Heart left ventricle (tissue), 16 donors: Measurements from ENCODE around the gene ADAMTSL2. TPM values are rescaled to one million over a fixed set of nuclear protein-coding genes. Genes with fewer than 3 reads are reported as not detected.

Experiments
- ATAC-seq, 4 donors: fragments of 200-7000 bp; cut with Tn5 transposase; one replicate each; pipeline ENCODE4 v1.9.1; 2020 to 2022; ENCODE audit warnings: moderate library complexity in 4 of 4, mild to moderate bottlenecking in 3 of 4, moderate number of reproducible peaks in 1 of 4
- DNase-seq, 5 donors: peaks; one replicate each; pipeline ENCODE4 v3.0.0-alpha.2; 2020
- H3K27ac ChIP-seq, 12 donors: fragments of 200-600 bp; sonication (generic) in 4 of 12; one replicate each; pipeline versions ENCODE4 v1.5.0 to v1.8.0; 2016 to 2022; ENCODE audit warnings: mild to moderate bottlenecking in 2 of 12
- H3K27me3 ChIP-seq, 9 donors: fragments of 200-600 bp; sonication (generic) in 2 of 9; one replicate each; pipeline versions ENCODE4 v1.5.1 to v1.8.0; 2016 to 2022; ENCODE audit warnings: mild to moderate bottlenecking in 3 of 9
- H3K36me3 ChIP-seq, 9 donors: fragments of 200-600 bp; sonication (generic) in 2 of 9; one replicate each; pipeline versions ENCODE4 v1.5.0 to v1.8.0; 2018 to 2022; ENCODE audit warnings: mild to moderate bottlenecking in 2 of 9
- H3K4me1 ChIP-seq, 12 donors: fragments of 200-600 bp; sonication (generic) in 4 of 12; one replicate each; pipeline versions ENCODE4 v1.5.0 to v1.8.0; 2016 to 2022; ENCODE audit warnings: mild to moderate bottlenecking in 3 of 12
- H3K4me3 ChIP-seq, 12 donors: fragments of 200-600 bp; sonication (generic) in 4 of 12; one replicate each; pipeline versions ENCODE4 v1.5.0 to v1.8.0; 2017 to 2022; ENCODE audit warnings: mild to moderate bottlenecking in 9 of 12, moderate library complexity in 4 of 12
- H3K9me3 ChIP-seq, 12 donors: fragments of 200-600 bp; sonication (generic) in 4 of 12; one replicate each; pipeline versions ENCODE4 v1.5.0 to v1.8.0; 2016 to 2022; ENCODE audit warnings: mild to moderate bottlenecking in 1 of 12
- POLR2A ChIP-seq, 2 donors: fragments of 450-650 bp; IDR thresholded peaks; one replicate each; pipeline ENCODE4 v1.6.1; 2017; ENCODE audit warnings: antibody characterized with exemption in 2 of 2, mild to moderate bottlenecking in 2 of 2, moderate library complexity in 2 of 2
- WGBS, 4 donors: extraction: QIAGEN DNeasy Blood & Tissue Kit in 2 of 4; methylation state at CpG; one replicate each; pipeline versions ENCODE4 v1.1.5 to v1.1.7; 2013 to 2018; 5-methylcytosine and 5-hydroxymethylcytosine counted together
- intact Hi-C, 10 donors: fragments of 100-400 bp; cut with DNase I; formaldehyde crosslinking; loops; one replicate each; pipeline versions ENCODE4 v1.11.1 to v1.14.2; 2022
- polyA plus RNA-seq, 2 donors: library from polyadenylated mRNA; stranded (reverse); fragments of 200-250 nt; gene quantifications; one replicate each; pipeline ENCODE4 v1.2.3, GENCODE V29; 2013
- total RNA-seq, 9 donors: library from RNA; depleted of rRNA in 2 of 9; stranded (reverse); fragments of >200 nt in 2 of 9; fragmentation: NEBNext Ultra II Directional in 3 of 9; extraction: Animal tissue kit (Norgen Biotek cat#: 25700) in 3 of 9; gene quantifications; one replicate each; pipeline versions ENCODE4 v1.1.0 to v1.2.4, GENCODE V29; 2016 to 2023
- TF ChIP-seq, protein P1 (sequence below), 12 donors: fragments of 200-600 bp; sonication (generic) in 4 of 12; IDR thresholded peaks; one replicate each; pipeline versions ENCODE4 v1.5.0 to v1.8.0; 2018 to 2022; ENCODE audit warnings: antibody characterized with exemption in 12 of 12, mild to moderate bottlenecking in 5 of 12
- donor health status: ischemic (EF 13 %, LVEDD 7.1; RV severe dilation, severe dysfunction).
- donor health status: healthy with polysubstance abuse.
- donor health status: DM: no; HTN: yes; CAD: no.
- donor health status: DM: no; HTN: no; CAD: no.
- donor health status: ischemic (EF 25% LVEDD 6.9; RV normal size, moderate dysfunction).
- donor health status: ischemic (EF 25% LVEDD 5.7; RV mildly dilated, moderate dysfunction).
- donor health status: healthy.
- donor health status: DM: yes; HTN: yes; CAD: no.
- donor health status: ischemic (EF 35%, LVEDD 5.7; RV mildly dilated, moderate dysfunction).
- donor health status: nonischemic (EF 11% LVEDD 7.7; RV severe dilation, severe dysfunction).
- donor health status: DM: yes; HTN: yes; CAD: no.
- donor health status: PGD.
- donor health status: ischemic (EF 29% LVEDD 5.4; RV normal size, mild dysfunction).
- donor health status: nonischemic (EF 23%, LVEDD 6.1; RV moderate dilation, normal function).

ADAMTSL2 gene
- total and polyA plus RNA-seq, 11 donors: 2.3 to 5.1 (median 3.7) TPM

DNA sequence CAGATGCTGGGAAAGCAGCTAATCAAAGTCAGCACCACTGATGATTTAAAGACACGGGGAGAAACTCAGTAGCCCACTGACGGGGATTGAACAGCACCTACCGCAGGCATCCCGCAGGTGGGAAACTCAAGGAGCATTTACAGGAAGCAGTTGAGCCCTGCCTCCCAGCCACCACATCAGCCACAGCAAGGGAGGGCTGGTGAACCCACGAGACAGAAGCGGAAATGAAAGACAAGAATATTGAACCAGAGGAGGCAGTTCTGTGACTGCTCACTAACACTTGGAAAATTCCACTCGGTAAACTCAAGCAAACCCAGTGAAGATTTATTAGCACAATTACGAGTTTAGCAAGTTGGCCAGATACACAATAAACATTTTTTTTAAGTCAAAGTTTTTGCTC, 85.3 kb downstream of the ADAMTSL2 start:
- no peak overlapping the region for H3K4me3 ChIP-seq
- H3K36me3 ChIP-seq: no peaks in the 10 kb centered on the region
- peaks cover 9 to 76% (median 25%) of the 10 kb centered on the region in 9 donors for H3K27me3 ChIP-seq
- H3K27ac ChIP-seq: no peak overlapping the region
- H3K4me1 ChIP-seq: no peaks in the 10 kb centered on the region
- 27 to 36% (median 31%) methylated on average over 8 of the region's 8 CpGs for WGBS, 4 donors
- no peak for ATAC-seq
- no peak for TF ChIP-seq POLR2A (IDR thresholded peaks at IDR 0.05)
- TF ChIP-seq, protein P1, sequence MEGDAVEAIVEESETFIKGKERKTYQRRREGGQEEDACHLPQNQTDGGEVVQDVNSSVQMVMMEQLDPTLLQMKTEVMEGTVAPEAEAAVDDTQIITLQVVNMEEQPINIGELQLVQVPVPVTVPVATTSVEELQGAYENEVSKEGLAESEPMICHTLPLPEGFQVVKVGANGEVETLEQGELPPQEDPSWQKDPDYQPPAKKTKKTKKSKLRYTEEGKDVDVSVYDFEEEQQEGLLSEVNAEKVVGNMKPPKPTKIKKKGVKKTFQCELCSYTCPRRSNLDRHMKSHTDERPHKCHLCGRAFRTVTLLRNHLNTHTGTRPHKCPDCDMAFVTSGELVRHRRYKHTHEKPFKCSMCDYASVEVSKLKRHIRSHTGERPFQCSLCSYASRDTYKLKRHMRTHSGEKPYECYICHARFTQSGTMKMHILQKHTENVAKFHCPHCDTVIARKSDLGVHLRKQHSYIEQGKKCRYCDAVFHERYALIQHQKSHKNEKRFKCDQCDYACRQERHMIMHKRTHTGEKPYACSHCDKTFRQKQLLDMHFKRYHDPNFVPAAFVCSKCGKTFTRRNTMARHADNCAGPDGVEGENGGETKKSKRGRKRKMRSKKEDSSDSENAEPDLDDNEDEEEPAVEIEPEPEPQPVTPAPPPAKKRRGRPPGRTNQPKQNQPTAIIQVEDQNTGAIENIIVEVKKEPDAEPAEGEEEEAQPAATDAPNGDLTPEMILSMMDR (IDR thresholded peaks at IDR 0.05): no peak
- H3K9me3 ChIP-seq: no peaks in the 10 kb centered on the region
- DNase-seq: no peak
- intact Hi-C loops: no loop called here

DNA sequence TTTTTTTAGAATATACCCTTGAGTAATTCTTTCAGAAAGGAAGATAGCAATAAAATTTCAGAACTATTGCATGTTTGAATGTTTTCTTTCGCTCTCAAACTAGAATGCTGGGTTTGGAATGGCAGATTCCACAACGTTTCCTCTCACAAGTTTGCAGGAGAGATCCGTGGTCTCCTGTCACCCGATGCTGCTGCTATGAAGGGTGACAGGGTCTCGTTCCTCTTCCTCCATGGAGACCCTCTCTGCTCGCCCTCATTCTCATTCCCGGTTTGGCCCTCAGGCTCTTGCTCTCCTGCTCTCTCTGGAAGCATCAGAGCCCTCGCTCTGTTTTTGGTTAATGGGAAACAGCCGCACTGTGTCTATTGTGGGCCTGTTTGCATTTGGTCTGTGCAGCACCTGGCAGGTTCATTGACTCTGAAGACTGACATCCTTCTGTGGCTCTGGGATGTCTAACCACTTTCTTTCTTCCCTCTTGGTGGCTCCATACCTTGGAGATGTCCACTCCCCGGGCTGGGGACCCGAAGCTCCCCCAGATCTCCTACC, 87.3 kb downstream of the ADAMTSL2 start:
- H3K4me3 ChIP-seq: no peak overlapping the region

DNA sequence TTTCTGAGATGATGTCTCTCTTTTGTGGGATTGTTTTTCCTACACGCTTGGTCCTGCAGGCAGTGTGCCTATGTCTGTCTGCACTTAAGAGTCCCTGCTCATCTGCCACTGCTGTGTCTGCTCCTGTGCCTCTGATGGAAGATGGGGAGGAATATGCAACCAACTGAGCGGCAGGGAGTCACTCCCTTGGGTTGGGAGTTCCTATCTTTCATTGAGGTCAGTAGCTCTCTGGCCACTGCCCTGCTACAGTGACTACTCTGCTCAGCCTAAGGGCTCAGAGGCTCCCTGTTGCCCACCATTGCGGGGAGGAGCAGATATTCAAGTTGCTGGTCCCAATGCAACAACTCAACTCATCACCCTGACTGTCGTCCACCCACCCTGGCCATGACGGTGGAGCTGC, 88.1 kb downstream of the ADAMTSL2 start:
- no peaks in the 10 kb centered on the region for H3K4me1 ChIP-seq
- H3K4me3 ChIP-seq: no peak overlapping the region
- H3K27me3 ChIP-seq: peaks cover 0 to 48% (median 8%) of the 10 kb centered on the region in 9 donors
- TF ChIP-seq, protein P1 (IDR thresholded peaks at IDR 0.05): no peak
- no peak for TF ChIP-seq POLR2A (IDR thresholded peaks at IDR 0.05)
- no peak for ATAC-seq
- WGBS, 4 donors: 43 to 72% (median 47%) methylated on average over 4 to 5 of the region's 5 CpGs
- H3K36me3 ChIP-seq: no peaks in the 10 kb centered on the region
- intact Hi-C loops: no loop called here
- no peak overlapping the region for H3K27ac ChIP-seq
- no peak for DNase-seq
- H3K9me3 ChIP-seq: peaks cover 0 to 19% (median 4%) of the 10 kb centered on the region in 12 donors

More for the DNA sequence above, 87.3 kb downstream of the ADAMTSL2 start:
- no peaks in the 10 kb centered on the region for H3K4me1 ChIP-seq
- no peak overlapping the region for H3K27ac ChIP-seq
- TF ChIP-seq POLR2A (IDR thresholded peaks at IDR 0.05): no peak
- TF ChIP-seq, protein P1 (IDR thresholded peaks at IDR 0.05): no peak
- ATAC-seq (no peak), DNase-seq (no peak)
- no peaks in the 10 kb centered on the region for H3K36me3 ChIP-seq
- intact Hi-C loops: no loop called here
- peaks cover 0 to 56% (median 11%) of the 10 kb centered on the region in 9 donors for H3K27me3 ChIP-seq
- peaks cover 0 to 19% (median 4%) of the 10 kb centered on the region in 12 donors for H3K9me3 ChIP-seq
- WGBS, 4 donors: 72 to 76% (median 74%) methylated on average over 11 of the region's 11 CpGs

Other genes starting within 250 kb of the ADAMTSL2 start
- gene SURF6, start 198.5 kb upstream of the ADAMTSL2 start, total RNA-seq: 10 to 100 TPM in 6 of 9 donors, 1 to 10 TPM in 3; 9.2 to 16.0 (median 11.1) TPM
- 10 to 100 TPM; 12.3 to 19.6 TPM for gene SURF6, start 198.5 kb upstream of the ADAMTSL2 start, polyA plus RNA-seq
- gene MED22, start 186.6 kb upstream of the ADAMTSL2 start, total RNA-seq: 10 to 100 TPM; 15.5 to 33.8 (median 19.5) TPM
- gene MED22, start 186.6 kb upstream of the ADAMTSL2 start, polyA plus RNA-seq: 10 to 100 TPM; 12.3 to 30.7 TPM
- gene RPL7A, start 186.5 kb upstream of the ADAMTSL2 start, total RNA-seq: 1,000 to 10,000 TPM in 4 of 9 donors, 100 to 1,000 TPM in 5; 845 to 1,270 (median 964) TPM
- 1,000 to 10,000 TPM; 1,266 to 2,727 TPM for gene RPL7A, start 186.5 kb upstream of the ADAMTSL2 start, polyA plus RNA-seq
- 10 to 100 TPM; 36.8 to 58.1 (median 50.9) TPM for gene SURF1, start 178.2 kb upstream of the ADAMTSL2 start, total RNA-seq
- 100 to 1,000 TPM in 1 of 2 donors, 10 to 100 TPM in 1; 70.8 to 104 TPM for gene SURF1, start 178.2 kb upstream of the ADAMTSL2 start, polyA plus RNA-seq
- 10 to 100 TPM; 10.0 to 24.8 (median 13.6) TPM for gene SURF2, start 178.2 kb upstream of the ADAMTSL2 start, total RNA-seq
- 10 to 100 TPM; 31.1 to 41.1 TPM for gene SURF2, start 178.2 kb upstream of the ADAMTSL2 start, polyA plus RNA-seq
- gene SURF4, start 158.6 kb upstream of the ADAMTSL2 start, total RNA-seq: 100 to 1,000 TPM in 2 of 9 donors, 10 to 100 TPM in 7; 53.8 to 106 (median 77.8) TPM
- gene SURF4, start 158.6 kb upstream of the ADAMTSL2 start, polyA plus RNA-seq: 100 to 1,000 TPM in 1 of 2 donors, 10 to 100 TPM in 1; 31.2 to 185 TPM
- gene STKLD1, start 158.3 kb upstream of the ADAMTSL2 start, total RNA-seq: under 1 TPM in 7 of 9 donors, not detected in 2; 0.40 to 0.91 (median 0.52) TPM
- under 1 TPM; 0.25 to 0.46 TPM for gene STKLD1, start 158.3 kb upstream of the ADAMTSL2 start, polyA plus RNA-seq
- 10 to 100 TPM in 8 of 9 donors, 1 to 10 TPM in 1; 9.6 to 21.5 (median 13.7) TPM for gene REXO4, start 116.7 kb upstream of the ADAMTSL2 start, total RNA-seq
- gene REXO4, start 116.7 kb upstream of the ADAMTSL2 start, polyA plus RNA-seq: 10 to 100 TPM; 10.7 to 30.6 TPM
- gene ADAMTS13, start 112.3 kb upstream of the ADAMTSL2 start, total RNA-seq: 1 to 10 TPM; 1.0 to 3.7 (median 2.7) TPM
- 1 to 10 TPM in 1 of 2 donors, under 1 TPM in 1; 0.64 to 5.8 TPM for gene ADAMTS13, start 112.3 kb upstream of the ADAMTSL2 start, polyA plus RNA-seq
- gene CACFD1, start 74.7 kb upstream of the ADAMTSL2 start, total RNA-seq: 10 to 100 TPM in 7 of 9 donors, 1 to 10 TPM in 2; 8.0 to 15.3 (median 11.6) TPM
- gene CACFD1, start 74.7 kb upstream of the ADAMTSL2 start, polyA plus RNA-seq: 10 to 100 TPM; 10.9 to 21.9 TPM
- gene SLC2A6, start 55.6 kb upstream of the ADAMTSL2 start, total RNA-seq: 10 to 100 TPM in 1 of 9 donors, 1 to 10 TPM in 8; 1.8 to 10.4 (median 3.2) TPM
- 1 to 10 TPM; 2.7 to 4.9 TPM for gene SLC2A6, start 55.6 kb upstream of the ADAMTSL2 start, polyA plus RNA-seq
- not detected for gene MYMK, start 9.7 kb upstream of the ADAMTSL2 start, total RNA-seq
- not detected for gene MYMK, start 9.7 kb upstream of the ADAMTSL2 start, polyA plus RNA-seq
- not detected for gene FAM163B, start 74.7 kb downstream of the ADAMTSL2 start, total RNA-seq
- gene FAM163B, start 74.7 kb downstream of the ADAMTSL2 start, polyA plus RNA-seq: under 1 TPM in 1 of 2 donors, not detected in 1; 0.08 TPM
- under 1 TPM in 2 of 9 donors, not detected in 7; 0.06 to 0.08 TPM for gene DBH, start 101.7 kb downstream of the ADAMTSL2 start, total RNA-seq
- not detected for gene DBH, start 101.7 kb downstream of the ADAMTSL2 start, polyA plus RNA-seq
- 1 to 10 TPM in 2 of 9 donors, under 1 TPM in 7; 0.23 to 1.7 (median 0.70) TPM for gene SARDH, start 203.6 kb downstream of the ADAMTSL2 start, total RNA-seq
- gene SARDH, start 203.6 kb downstream of the ADAMTSL2 start, polyA plus RNA-seq: under 1 TPM; 0.19 to 0.29 TPM